IMR-90 (cell line): ENCODE data around the gene TAOK1.
A peak's percentile ranks its signal among the peaks of the same experiment; 100 is the strongest.

Experiments used
- CEBPB ChIP-seq: IDR thresholded peaks from 2 replicates; pipeline ENCODE4 v1.6.1; 2012; ENCODE audit warnings: low read depth, low read length, improper control_type of control experiment
- CTCF ChIP-seq: conservative IDR thresholded peaks from 2 replicates; pipeline ENCODE4 v1.5.1; 2012; ENCODE audit warnings: mild to moderate bottlenecking, low read depth, low read length, improper control_type of control experiment
- ELK1 ChIP-seq: fragments of 150-350 bp; IDR thresholded peaks from 2 replicates; pipeline ENCODE4 v1.6.1; 2016; ENCODE audit warnings: low read depth, mild to moderate bottlenecking, low read length, moderate library complexity, borderline replicate concordance
- MAFK ChIP-seq: IDR thresholded peaks from 2 replicates; pipeline ENCODE4 v1.6.1; 2012; ENCODE audit warnings: low read depth, low read length, improper control_type of control experiment
- POLR2A ChIP-seq: IDR thresholded peaks from 2 replicates; pipeline ENCODE4 v1.6.1; 2012; ENCODE audit warnings: mild to moderate bottlenecking, low read depth, low read length
- RAD21 ChIP-seq: IDR thresholded peaks from 2 replicates; pipeline ENCODE4 v1.6.1; 2012; ENCODE audit warnings: low read length, improper control_type of control experiment
- RCOR1 ChIP-seq: IDR thresholded peaks from 2 replicates; pipeline ENCODE4 v1.6.1; 2012; ENCODE audit warnings: mild to moderate bottlenecking, low read length, improper control_type of control experiment; ENCODE audit not compliant: insufficient replicate concordance

GRCh38 chr17:29389982-29390850, at the start of gene TAOK1:
- TF ChIP-seq CTCF (no peak), RCOR1 (no peak), RAD21 (no peak), POLR2A (peak; percentile 95), CEBPB (no peak), ELK1 (no peak), MAFK (no peak)
